Prostate gland (tissue), 2 donors: Measurements from ENCODE around the gene ASGR1.

Source experiments
- CTCF ChIP-seq, 4 experiments: fragments of 200-600 bp in 2 of 4; fragments of 450-650 bp in 2 of 4; sonication (generic) in 2 of 4; IDR thresholded peaks; 1 replicate in 3 of 4; 2 replicates in 1 of 4; pipeline ENCODE4 v1.5.1; 2016 to 2019; ENCODE audit warnings: antibody characterized with exemption in 4 of 4, mild to moderate bottlenecking in 2 of 4, moderate library complexity in 2 of 4
- POLR2A ChIP-seq: fragments of 450-650 bp; IDR thresholded peaks from one replicate; pipeline ENCODE4 v1.6.1; 2016; ENCODE audit warnings: antibody characterized with exemption, mild to moderate bottlenecking
- POLR2AphosphoS5 ChIP-seq: sonication (generic); formaldehyde crosslinking; IDR thresholded peaks from one replicate; pipeline ENCODE4 v1.6.1; 2017; ENCODE audit warnings: antibody characterized with exemption

GRCh38 chr17:7146115-7146514, 33.1 kb downstream of the ASGR1 start:
- TF ChIP-seq POLR2A = no peak
- no peak for TF ChIP-seq CTCF (IDR thresholded peaks at IDR 0.05)
- TF ChIP-seq POLR2AphosphoS5 = no peak
